Mononuclear cell (primary cell): ENCODE measurements around the gene MED16. TPM values are rescaled to one million over a fixed set of nuclear protein-coding genes. Genes with fewer than 3 reads are reported as not detected.

Experiments used
- H3K27me3 ChIP-seq: 2 replicates; pipeline ENCODE4 v1.6.0; 2011; ENCODE audit warnings: low read length, control low read depth; ENCODE audit not compliant: insufficient read depth
- H3K4me1 ChIP-seq: 2 replicates; pipeline ENCODE4 v1.5.1; 2011; ENCODE audit warnings: mild to moderate bottlenecking, low read length, control low read depth; ENCODE audit not compliant: insufficient read depth
- H3K4me3 ChIP-seq: 2 replicates; pipeline ENCODE4 v1.5.1; 2011; ENCODE audit warnings: mild to moderate bottlenecking, low read length, moderate library complexity
- H3K9me3 ChIP-seq: 2 replicates; pipeline ENCODE4 v1.5.1; 2011; ENCODE audit warnings: low read depth, mild to moderate bottlenecking, control low read depth, low read length
- total RNA-seq: library from RNA; depleted of rRNA; stranded (reverse); fragments of >200 nt; gene quantifications from one replicate; pipeline ENCODE4 v1.2.3, GENCODE V29; 2012

The MED16 gene
- total RNA-seq, 1 donor = 15.2 TPM

GRCh38 chr19:876780-877314, 16.1 kb downstream of the MED16 start:
- H3K4me1 ChIP-seq = peaks cover 5% of the 10 kb centered on the region
- H3K9me3 ChIP-seq = no peaks in the 10 kb centered on the region
- H3K4me3 ChIP-seq = no peak overlapping the region
- H3K27me3 ChIP-seq = no peaks in the 10 kb centered on the region

DNA sequence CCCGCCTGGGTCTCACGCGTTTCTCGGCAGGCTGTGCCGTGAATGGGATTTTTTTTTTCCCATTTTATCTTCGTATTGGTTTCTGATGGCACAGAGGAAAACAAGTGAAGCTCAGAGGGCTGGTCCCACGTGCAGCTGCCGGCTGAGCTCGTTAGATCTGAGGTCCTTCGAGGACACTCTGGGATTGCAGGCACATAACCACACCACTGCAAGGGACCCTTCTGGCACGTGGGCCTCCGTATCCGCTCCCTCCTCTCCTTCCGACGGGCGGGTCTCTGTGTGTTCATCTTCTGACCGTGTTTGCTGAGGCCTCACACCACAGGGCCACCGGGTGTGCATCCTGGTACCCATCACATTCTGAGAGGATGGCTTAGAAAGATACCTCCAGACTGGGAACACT, 16.9 kb downstream of the MED16 start:
- Histone ChIP-seq H3K4me1 (peaks cover 6% of the 10 kb centered on the region), H3K4me3 (no peak overlapping the region), H3K27me3 (no peaks in the 10 kb centered on the region), H3K9me3 (no peaks in the 10 kb centered on the region)

GRCh38 chr19:875265-875879, 17.6 kb downstream of the MED16 start:
- Histone ChIP-seq H3K27me3 (no peaks in the 10 kb centered on the region), H3K4me1 (peaks cover 6% of the 10 kb centered on the region), H3K9me3 (no peaks in the 10 kb centered on the region), H3K4me3 (no peak overlapping the region)

GRCh38 chr19:873561-874041, 19.4 kb downstream of the MED16 start:
- Histone ChIP-seq H3K4me3 (no peak overlapping the region), H3K27me3 (no peaks in the 10 kb centered on the region), H3K4me1 (peaks cover 6% of the 10 kb centered on the region), H3K9me3 (no peaks in the 10 kb centered on the region)

DNA sequence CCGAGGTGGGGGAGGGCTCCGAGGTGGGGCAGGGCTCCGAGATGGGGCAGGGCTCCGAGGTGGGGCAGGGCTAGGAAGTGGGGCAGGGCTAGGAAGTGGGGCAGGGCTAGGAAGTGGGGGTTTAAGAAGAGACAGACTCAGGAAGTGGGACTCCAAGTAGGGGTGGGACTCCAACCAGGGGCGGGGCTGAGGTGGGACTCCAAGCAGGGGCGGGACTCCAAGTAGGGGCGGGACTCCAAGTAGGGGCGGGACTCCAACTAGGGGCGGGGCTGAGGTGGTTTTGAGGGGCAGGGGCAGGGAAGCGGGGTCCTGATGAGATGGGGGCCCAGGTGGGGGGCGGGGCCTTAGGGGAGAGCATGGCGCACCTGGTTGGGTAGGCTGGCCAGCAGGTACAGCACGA, 19.9 kb downstream of the MED16 start:
- H3K4me1 ChIP-seq = peaks cover 6% of the 10 kb centered on the region
- no peaks in the 10 kb centered on the region for H3K27me3 ChIP-seq
- no peak overlapping the region for H3K4me3 ChIP-seq
- H3K9me3 ChIP-seq = no peaks in the 10 kb centered on the region

GRCh38 chr19:872266-872951, 20.6 kb downstream of the MED16 start:
- H3K4me3 ChIP-seq = no peak overlapping the region
- no peaks in the 10 kb centered on the region for H3K9me3 ChIP-seq
- H3K27me3 ChIP-seq = no peaks in the 10 kb centered on the region
- H3K4me1 ChIP-seq = peaks cover 6% of the 10 kb centered on the region

DNA sequence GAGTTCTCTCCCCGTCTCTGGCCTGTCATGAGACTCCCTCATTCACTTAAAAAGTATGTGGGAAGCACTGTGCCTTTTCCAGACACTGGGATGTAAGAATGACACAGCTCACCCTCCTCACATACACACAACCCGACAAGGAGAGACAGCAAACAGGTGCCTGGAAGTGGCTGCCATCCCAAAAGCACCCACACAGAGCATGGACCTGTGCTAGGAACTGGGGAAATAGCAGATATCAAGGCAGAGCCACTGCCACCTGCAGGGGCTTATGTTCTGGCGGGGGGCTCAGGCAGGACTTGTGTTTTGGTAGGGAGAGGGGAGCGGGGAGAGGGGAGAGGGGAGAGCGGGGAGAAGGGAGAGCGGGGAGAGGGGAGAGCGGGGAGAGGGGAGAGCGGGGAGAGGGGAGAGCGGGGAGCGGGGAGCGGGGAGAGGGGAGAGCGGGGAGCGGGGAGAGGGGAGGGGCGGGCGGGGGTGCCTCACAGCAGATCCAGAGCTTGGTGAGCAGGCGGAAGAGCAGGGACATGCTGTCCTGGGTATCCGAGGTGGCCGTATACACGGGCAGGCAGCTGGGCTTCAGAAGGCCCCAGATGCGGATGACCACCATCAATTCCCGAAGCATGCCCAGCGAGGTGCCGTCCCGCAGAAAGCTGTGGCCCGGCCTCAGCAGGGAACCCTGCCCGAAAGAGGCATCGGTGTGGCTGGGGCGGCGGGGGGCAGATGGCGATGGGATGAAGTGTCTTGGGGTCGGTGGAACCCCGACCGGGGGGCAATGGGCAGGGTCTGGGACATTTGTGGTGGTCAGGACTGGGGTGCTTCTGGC, 21.3 kb downstream of the MED16 start:
- no peaks in the 10 kb centered on the region for H3K27me3 ChIP-seq
- no peaks in the 10 kb centered on the region for H3K9me3 ChIP-seq
- H3K4me1 ChIP-seq = peaks cover 6% of the 10 kb centered on the region
- no peak overlapping the region for H3K4me3 ChIP-seq

DNA sequence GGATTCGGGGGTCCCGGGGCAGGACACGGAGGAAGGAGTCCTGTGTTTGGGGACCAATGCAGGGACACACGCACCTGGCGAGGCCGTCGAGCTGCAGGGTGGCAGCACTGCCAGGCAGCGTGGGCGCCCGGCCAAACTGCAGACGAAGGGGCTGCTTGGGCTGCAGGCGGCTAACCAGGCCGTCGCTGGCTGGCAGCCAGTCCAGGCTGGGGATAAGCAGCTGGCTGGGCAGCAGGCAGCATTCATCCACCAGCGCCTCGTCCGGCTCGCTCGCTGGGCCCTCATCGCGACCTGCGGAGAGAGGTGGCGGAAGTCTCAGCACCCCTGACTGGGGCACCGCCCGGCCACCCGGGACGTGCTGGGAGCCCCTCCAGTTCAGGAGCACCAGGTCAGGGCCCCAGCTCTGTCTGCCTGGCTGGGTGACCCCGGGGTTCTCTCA, 22.0 kb downstream of the MED16 start:
- Histone ChIP-seq H3K9me3 (no peaks in the 10 kb centered on the region), H3K27me3 (no peaks in the 10 kb centered on the region), H3K4me3 (no peak overlapping the region), H3K4me1 (peaks cover 6% of the 10 kb centered on the region)

DNA sequence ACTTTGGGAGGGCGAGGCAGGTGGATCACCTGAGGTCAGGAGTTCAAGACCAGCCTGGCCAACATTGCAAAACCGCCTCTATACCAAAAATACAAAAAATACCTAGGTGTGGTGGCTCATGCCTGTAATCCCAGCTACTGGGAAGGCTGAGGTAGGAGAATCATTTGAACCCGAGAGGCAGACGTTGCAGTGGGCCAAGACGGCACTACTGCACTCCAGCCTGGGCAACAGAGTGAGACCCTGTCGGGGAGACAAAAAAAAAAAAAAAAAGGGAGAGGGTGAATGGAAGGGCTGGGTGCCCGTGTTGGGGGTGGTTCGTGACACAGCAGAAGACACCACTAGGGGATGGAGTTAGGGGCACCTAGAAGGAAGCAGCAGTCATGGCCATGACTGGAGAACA, 22.7 kb downstream of the MED16 start:
- H3K4me3 ChIP-seq = no peak overlapping the region
- H3K27me3 ChIP-seq = no peaks in the 10 kb centered on the region
- H3K9me3 ChIP-seq = no peaks in the 10 kb centered on the region
- peaks cover 6% of the 10 kb centered on the region for H3K4me1 ChIP-seq

- Histone ChIP-seq H3K9me3 (no peaks in the 10 kb centered on the region), H3K27me3 (no peaks in the 10 kb centered on the region), H3K4me3 (no peak overlapping the region), H3K4me1 (peaks cover 6% of the 10 kb centered on the region)
These were observed 23.5 kb downstream of the MED16 start for GRCh38 chr19:869245-870177.

DNA sequence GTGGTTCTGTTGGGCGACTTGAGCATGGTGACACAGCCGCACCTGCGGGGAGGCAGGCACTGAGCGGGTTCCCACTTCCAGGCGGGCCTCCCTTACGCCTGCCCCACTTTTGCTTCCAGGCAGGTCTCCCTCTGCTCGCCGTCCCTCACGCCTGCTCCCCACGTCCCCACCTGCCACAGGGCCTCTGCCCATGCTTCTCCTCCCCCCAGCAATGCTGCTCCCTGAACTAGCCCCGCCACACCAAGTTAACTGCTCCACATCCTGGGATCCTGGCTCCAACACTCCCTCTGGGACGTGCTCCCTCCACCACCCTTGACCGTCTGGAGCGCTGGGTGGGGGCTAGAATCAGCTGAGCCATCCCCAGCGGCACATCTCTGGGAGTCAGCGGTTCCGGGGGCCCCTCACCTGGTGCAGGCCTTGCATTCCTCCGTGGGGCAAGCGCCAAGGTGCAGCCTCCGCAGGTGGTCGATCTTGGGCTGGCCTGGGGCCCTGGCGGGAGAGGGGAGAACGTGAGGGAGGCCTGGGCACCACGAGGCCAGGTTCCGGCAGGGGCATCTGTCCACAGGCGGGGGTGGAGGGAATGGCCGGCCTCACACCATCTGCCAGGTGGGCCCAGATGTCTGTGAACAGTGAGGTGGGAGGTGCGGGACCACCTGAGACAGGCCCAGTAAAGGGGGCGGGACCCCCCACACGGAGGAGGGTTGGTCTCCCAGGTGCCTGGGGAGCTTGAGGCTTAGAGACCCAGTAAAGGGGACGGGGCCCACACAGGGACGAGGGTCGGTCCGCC, 24.3 kb downstream of the MED16 start:
- Histone ChIP-seq H3K27me3 (no peaks in the 10 kb centered on the region), H3K9me3 (no peaks in the 10 kb centered on the region), H3K4me3 (no peak overlapping the region), H3K4me1 (peaks cover 13% of the 10 kb centered on the region)

- H3K4me1 ChIP-seq = peaks cover 20% of the 10 kb centered on the region
- H3K9me3 ChIP-seq = no peaks in the 10 kb centered on the region
- H3K4me3 ChIP-seq = no peak overlapping the region
- no peaks in the 10 kb centered on the region for H3K27me3 ChIP-seq
These were observed 25.0 kb downstream of the MED16 start for GRCh38 chr19:867855-868457.

DNA sequence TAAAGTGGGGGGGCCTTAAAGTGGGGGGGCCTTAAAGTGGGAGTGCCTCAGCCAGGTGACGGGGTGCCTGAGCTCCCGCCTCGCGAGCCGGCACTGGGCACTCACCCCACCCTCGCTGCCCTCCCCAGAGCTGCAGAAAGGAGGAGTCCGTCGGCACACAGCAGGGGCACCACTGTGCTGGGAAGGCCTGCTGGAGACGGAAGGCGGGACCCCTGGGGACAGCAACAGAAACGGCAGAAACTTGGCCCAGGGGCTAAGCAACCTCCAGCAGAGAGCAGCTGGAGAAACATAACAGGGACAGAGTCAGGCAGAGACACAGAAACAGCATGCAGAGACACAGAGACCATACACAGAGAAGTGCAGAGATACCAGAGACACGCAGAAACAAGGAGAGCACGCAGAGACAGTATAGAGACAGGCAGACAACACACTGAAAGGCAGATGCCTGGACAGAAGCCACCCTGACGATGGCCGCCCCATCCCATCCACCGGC, 25.6 kb downstream of the MED16 start:
- Histone ChIP-seq H3K9me3 (no peaks in the 10 kb centered on the region), H3K4me3 (no peak overlapping the region), H3K27me3 (no peaks in the 10 kb centered on the region), H3K4me1 (peaks cover 25% of the 10 kb centered on the region)
